GM12872 (cell line): ENCODE measurements around the gene NDST3.

Source experiments
- TF ChIP-seq, protein P1 (sequence below): IDR thresholded peaks from 3 replicates; pipeline ENCODE4 v1.5.1; 2011; ENCODE audit warnings: low read depth, mild to moderate bottlenecking, low read length, moderate library complexity; ENCODE audit not compliant: insufficient read depth

NDST3 gene

DNA sequence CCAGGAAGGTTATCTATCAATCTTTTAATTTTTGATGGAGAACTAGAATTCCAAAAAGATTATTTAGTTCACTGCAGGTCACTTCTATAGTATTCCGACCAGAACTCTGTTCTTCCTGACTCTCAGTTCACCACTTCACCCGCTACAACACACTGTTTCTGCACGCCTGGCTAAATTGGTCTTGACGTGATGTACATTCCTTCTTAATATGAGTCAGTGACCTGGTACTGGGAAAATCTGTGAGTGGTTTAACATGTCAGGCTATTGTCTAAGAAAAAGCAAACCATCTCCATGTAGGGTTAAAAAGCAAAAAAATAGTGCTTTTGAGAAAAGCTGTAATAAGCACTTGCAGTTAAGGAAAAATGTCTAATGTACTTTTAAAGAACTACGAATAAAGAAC lies 120.4 kb downstream of the NDST3 start:
- TF ChIP-seq, protein P1, sequence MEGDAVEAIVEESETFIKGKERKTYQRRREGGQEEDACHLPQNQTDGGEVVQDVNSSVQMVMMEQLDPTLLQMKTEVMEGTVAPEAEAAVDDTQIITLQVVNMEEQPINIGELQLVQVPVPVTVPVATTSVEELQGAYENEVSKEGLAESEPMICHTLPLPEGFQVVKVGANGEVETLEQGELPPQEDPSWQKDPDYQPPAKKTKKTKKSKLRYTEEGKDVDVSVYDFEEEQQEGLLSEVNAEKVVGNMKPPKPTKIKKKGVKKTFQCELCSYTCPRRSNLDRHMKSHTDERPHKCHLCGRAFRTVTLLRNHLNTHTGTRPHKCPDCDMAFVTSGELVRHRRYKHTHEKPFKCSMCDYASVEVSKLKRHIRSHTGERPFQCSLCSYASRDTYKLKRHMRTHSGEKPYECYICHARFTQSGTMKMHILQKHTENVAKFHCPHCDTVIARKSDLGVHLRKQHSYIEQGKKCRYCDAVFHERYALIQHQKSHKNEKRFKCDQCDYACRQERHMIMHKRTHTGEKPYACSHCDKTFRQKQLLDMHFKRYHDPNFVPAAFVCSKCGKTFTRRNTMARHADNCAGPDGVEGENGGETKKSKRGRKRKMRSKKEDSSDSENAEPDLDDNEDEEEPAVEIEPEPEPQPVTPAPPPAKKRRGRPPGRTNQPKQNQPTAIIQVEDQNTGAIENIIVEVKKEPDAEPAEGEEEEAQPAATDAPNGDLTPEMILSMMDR = no peak

DNA sequence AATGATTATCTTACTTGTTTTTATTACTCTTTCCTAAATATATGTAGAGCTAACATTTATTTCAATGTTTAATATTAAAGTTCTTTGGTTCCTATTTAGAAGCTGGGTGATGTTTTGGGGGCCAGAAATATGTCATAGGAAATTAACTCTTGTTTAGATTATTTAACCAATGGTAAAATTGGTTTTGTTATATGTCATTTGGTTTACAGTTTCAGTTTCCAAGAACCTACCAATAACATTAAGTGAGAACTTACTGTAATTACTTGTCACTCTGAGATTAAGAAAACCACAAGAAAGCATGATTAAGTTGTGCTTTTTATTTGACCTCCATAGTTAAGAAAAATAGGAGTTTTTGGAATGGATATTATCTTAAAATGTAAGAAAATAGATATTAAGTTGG lies 121.2 kb downstream of the NDST3 start:
- TF ChIP-seq, protein P1 = no peak

DNA sequence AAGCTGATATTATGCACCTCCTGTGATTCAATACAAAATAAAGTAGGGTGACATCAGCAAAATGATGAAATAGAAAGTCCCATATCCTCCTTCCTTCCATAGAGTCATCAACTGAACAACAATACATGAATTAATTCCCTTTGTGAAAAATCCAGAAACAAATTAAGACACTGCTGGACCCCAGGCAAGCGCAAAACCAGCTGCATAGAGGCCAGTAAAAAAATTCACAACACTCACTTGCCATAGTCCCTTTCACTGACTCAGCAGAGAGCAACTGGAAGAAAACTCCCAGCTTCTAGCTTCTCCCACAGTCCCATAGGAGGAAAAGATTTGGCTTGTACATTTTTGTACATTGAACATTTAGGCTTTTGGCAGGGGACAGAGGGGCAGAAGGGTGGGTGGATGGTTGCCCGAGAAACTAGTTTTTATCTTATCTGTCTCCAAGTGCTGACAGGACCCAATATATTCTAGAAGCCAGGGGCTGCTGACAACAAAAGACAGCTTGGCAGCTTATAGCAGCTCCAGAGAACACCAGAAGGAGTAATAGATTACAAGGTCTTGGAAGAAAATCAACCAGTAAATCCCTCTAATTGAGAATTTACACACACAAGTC lies 124.6 kb downstream of the NDST3 start:
- TF ChIP-seq, protein P1 = no peak

DNA sequence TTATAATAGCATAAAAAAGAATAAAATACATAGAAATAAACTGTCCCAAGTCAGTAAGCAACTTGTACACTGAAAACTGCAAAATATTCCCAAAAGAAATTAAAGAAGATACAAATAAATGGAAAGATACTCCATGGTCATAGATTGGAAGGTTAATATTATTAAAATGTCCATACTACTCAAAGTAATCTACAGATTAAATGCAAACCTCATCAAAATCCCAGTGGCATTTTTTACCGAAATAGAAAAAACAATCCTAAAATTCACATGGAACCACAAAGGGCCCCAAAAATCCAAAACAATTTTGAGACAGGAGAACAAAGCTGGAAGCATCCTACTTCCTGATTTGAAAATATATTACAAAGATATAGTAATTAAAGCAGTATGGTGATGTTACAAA lies 133.0 kb downstream of the NDST3 start:
- TF ChIP-seq, protein P1 = no peak

DNA sequence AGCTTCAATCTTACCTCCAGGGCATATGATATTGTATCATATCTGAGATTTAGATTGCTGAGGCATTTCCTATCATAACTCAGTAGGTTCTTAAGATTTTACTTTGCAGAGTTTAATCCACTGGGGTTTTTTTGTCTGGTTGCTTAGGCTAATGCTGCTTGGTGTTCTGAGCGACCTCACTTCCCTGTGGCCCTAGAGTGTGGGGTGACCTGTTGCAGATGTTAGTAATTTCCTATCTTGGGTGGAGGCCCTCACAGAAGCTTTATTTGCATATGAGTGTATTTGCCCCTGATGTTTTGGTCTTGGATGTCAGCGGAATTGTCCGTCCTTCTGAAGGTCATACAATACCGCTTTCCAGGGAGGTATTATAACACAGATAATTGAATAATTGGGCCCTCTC lies 137.1 kb downstream of the NDST3 start:
- TF ChIP-seq, protein P1 = no peak

DNA sequence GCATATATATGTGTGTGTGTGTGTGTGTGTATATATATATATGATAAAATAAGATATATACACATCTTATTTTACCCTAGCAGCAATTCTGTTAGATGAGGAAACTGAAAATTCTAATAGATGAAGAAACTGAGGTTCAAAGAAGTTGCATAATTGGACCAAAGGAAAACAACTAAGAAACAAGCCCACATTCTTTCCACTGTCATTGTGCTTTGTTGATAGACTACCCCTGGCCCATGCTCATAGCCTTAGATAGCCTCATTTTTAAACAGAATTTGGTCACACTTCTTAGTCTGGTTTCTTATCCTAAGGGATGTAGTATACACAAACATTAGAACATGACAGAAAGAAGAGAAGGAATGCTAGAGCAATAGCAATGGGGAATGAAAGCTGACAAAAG lies 138.8 kb downstream of the NDST3 start:
- TF ChIP-seq, protein P1 = no peak

DNA sequence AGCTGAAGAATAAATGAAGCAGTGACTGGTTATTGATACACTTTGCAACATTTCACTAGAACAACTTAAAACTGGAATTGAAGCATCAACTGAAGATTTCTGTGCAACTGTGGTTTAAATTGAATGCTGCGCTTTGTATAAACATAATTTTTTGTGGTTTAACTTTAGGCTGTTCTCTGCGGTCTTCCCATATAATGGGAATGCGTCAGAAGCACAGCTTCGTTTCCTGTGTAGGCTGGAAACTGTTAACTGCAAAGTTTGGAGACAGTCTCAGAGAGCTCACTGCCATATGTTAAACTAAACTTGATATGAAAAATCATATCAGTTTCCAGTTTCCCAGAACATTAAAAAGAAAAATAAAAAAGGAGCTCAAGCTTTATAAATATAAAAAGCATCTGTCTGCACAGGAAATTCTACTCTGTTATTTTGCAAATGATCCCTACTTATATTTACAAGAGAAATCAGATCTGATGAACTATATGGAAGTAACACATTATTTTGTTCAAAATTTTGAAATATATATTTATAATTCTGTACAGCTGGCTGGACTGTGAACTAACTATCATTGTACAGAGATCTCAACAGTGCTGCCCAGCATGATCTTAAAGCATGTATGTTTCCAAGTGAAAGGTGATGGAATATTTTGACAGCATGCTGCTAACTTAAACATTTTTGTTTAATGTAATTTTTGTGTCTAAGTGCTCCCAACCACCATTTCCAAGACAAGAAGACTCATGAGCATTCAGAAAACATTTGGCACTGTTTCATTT lies 139.9 kb downstream of the NDST3 start:
- TF ChIP-seq, protein P1 = no peak
